Fibroblast of skin of scalp (primary cell): ENCODE data around the gene STK39.

ENCODE experiments used
- DNase-seq: peaks from one replicate; pipeline ENCODE4 v3.0.0-alpha.2; 2013

The STK39 gene

DNA sequence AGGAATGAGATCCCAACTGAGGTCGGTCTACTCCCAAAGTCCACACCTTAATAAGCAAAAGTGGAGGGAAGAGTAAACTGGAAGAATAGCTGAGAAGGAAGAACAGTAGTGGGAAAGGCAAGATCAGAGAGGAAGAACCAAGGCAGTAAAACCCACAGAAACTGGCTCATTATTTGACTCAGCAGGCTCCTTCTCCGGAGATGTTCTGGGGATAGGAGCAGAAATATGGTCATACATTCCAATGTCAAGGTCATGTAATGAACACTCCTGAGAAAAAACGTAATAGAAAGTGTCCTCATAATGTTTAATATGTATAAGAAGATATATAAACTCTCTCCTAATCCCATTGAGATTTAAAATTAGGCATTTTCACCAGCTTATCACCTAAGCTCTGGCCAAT is 39.5 kb downstream of the STK39 start:
- no peak for DNase-seq

DNA sequence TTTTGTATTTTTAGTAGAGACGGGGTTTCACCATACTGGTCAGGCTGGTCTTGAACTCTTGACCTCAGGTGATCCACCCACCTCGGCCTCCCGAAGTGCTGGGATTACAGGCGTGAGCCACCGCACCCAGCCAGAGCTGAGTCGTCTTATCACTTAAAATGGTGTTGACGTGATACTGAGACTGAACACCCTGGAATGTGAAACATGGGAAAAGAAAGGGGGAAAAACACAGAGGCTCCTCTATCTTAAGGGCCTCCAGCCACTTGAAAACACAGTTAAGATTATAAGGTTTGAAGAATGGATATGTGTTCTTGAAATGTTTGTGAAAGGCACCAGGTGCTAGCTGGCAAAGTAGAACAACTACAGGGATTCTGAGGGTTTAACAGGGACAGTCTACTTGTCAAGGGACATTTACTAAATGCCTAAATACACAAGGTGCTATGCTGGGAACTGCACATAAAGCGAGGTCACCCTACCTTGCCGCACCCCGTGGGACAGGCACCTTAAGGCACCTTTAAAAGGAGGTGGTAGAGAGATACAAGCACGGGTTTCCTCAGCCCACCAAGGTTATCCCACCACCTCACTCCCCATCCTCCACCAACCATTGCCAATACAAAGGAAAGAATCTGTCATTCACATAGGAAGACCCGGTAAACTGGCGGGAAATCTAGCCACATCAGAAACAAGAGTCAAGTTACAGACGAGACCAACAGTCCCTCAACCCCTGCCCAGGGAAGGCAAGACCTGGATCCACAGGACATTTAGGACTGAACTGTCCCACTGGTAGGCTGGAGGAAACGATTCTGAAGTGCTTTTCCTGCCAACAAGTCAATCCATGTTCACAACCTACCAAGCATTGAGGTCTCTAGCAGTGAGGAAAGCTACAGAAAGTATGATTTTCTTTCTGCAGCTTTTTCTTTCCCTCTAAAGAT is 43.4 kb downstream of the STK39 start:
- no peak for DNase-seq

DNA sequence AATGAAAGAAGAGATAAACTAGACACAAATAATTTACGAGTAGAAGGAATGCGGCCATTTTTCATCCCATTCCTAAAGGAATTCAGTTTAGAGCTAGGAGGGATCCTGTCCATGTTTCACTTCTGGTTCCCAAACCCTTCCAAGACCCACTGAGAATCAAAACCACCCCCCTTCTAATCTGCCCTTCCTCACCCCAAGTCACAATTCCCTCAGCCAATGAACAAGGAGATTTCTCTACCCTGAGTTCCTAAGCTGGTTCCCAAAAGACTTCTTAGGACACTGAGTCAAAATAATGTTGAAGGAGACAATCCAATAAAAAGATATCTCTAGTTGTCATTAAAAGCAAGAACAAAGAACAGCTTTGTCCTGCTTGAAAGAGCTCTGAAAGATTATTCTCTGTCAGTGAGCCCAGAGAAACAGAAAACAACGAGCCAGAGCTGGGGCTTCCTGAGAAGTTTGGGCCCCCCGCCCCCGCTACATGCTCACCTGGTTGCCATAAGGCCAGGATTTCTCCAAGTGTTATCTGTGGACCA is 45.7 kb downstream of the STK39 start:
- DNase-seq: no peak

- no peak for DNase-seq
Measured at GRCh38 chr2:168200930-168201583, 46.3 kb downstream of the STK39 start.

GRCh38 chr2:168198476-168199207 is 48.8 kb downstream of the STK39 start:
- DNase-seq: peak; percentile 59

DNA sequence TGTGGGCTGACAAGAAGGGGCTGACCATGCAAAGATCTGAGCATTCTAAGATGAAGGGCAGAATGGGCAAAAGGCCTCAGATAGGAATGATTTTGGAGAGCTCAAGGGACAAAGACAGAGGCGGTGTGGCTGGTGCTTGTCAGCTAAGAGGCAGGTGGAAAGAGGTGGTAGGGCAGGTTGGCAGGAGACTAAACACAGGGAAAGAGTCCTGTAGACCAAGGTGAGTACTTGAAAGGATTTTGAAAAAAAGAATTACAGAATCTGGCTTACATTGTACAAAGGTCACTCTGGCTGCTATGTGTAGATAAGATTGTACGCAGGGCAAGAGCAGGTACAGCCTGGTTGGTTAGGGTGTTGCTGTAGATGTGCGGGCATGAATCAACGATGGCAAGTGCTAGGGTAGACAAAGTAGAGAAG is 50.6 kb downstream of the STK39 start:
- DNase-seq: no peak

GRCh38 chr2:168194784-168195522 is 52.4 kb downstream of the STK39 start:
- DNase-seq: peak; percentile 55

GRCh38 chr2:168192839-168193616 is 54.4 kb downstream of the STK39 start:
- peak; percentile 24 for DNase-seq

GRCh38 chr2:168191955-168192785 is 55.2 kb downstream of the STK39 start:
- DNase-seq: no peak

DNA sequence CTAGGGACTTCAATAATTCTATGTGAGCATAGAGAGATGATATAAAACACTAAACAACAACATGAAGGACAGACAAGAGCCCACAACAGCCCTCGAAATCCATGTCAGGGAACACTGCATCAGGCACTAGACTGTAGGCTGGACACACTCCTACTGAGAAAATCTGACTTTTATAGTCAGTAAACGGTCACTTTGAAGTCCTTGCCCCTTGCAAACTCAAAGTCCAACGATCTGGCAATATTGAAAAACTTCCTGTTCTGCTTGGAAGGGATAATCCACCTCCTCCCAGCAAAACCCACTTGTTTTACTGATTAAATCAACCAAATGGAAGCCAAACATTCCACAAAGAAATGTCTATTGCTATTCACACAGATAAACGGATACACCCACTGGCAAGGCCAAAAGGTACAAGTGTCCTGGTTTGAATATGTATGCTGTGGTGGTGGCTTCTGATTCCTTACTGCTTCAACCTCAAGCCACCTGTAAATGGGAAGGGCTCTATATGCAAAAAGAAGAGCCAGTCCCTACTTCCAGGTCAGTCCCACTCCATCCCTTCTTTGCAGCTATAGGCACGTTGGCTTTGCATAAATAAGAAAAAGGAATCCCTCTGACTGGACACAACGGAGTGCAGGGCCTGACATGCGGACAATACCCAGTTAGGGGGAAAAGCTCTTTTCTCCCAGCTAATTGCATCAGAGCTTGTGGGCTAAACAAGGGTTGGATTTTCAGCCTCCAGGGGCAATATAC is 56.6 kb downstream of the STK39 start:
- no peak for DNase-seq

GRCh38 chr2:168189835-168190569 is 57.4 kb downstream of the STK39 start:
- DNase-seq: peak; percentile 44

DNA sequence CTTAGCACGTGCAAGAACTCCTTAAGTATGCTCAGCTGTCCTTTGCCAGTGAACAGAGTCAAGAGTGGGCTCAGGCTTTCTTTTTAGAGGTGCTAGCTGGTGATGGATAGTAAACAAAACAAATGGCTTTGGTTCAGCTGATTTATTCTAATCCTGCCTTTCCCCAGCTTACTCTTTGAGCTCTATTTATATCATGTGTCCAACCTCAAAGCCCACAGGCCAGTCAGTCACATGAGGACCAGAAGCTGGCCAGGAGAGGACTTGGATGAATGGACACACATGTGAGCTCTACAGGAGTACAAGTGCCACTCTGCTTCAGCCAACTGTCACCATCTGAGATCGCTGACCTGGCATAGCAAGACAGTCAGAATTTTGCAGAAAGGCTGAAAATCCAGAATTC is 59.4 kb downstream of the STK39 start:
- no peak for DNase-seq

DNA sequence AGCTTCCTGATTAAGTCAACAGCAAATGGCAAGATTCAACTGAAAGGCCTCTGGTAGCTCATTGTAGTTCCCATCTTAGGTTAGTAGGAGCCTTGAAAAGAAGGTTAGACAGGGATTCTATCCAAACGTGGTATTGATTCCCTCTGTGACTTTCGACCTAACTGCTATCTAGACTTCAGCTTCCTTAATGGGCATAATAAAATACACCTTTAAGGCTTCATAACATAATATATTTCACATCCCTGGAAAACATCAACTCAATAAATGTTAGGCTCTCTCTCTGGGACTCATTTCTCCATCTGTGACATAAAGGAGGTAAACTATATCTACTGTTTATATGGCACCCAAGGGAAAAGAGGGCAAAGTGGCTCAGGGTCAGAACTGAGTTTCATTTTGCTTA is 60.9 kb downstream of the STK39 start:
- no peak for DNase-seq

- DNase-seq: no peak
Measured at GRCh38 chr2:168185583-168186274, 61.7 kb downstream of the STK39 start.

DNA sequence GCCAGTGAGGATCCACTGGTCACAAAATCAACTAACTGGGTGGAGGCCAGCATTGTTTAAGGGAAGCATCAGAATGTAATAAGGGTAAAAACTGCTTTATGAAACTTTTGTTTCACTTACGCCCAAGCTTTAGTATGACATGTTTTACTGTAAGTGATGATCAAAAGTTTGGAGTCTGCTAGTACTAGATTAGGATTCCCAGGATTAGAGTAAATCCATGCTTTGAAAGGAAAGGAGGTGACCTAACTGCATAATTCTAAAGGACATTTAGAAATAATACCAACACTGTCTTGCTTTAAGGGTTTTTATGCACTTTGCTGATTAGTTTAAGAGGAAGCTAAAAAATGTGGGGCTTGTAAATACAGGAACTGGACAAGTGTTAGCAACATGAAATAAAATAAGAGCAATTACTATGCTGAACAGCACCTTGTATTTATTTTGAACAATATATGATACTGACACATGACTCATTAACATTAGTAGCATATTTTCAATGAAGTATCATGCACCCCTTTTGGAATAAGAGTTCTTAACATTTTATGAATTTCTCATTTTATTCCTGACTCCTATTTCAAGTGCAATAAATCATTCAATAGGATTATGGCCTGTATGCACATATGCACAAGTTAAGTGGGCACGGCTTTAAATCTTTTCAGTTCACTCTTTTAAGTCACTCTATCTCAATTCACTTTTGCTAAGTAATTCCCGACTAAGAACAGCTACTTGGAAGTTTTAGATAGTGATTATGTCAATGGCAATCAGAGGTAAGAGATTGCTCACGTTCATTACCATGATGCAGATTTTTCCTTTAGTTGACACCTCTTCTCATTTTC is 62.5 kb downstream of the STK39 start:
- peak; percentile 9 for DNase-seq

GRCh38 chr2:168183308-168183997 is 63.9 kb downstream of the STK39 start:
- DNase-seq: no peak
